Endothelial cell of umbilical vein (primary cell): Measurements from ENCODE around the gene GGA1. TPM values are rescaled to one million over a fixed set of nuclear protein-coding genes. Genes with fewer than 3 reads are reported as not detected.

Source experiments
- BruUV-seq: library from RNA; stranded (reverse); fragments of 400-500 nt; replicated peaks from 2 replicates; lab custom pipeline; 2021; lab: Mats Ljungman, UMichigan
- CTCF ChIA-PET: fragments of 300-600, 350-600 bp; sonication (Branson Sonifier 250); formaldehyde crosslinking; loops from one replicate; lab custom pipeline; 2021; ENCODE audit warnings: antibody characterized with exemption, inconsistent platforms; lab: Charles Lee
- POLR2A ChIA-PET: fragments of 300-600, 350-600 bp; sonication (Branson Sonifier 250); formaldehyde crosslinking; loops from one replicate; lab custom pipeline; 2021; ENCODE audit warnings: antibody characterized with exemption, inconsistent platforms; lab: Charles Lee
- DNase-seq: peaks from one replicate; pipeline ENCODE4 v3.0.0-alpha.2; 2011; ENCODE audit warnings: low read depth, low spot score
- FAIRE-seq: peaks from 2 replicates; lab custom pipeline; 2011; peaks lifted over from hg19 to GRCh38; lab: Jason Lieb, UNC
- H2AFZ ChIP-seq: 2 replicates; pipeline ENCODE4 v1.6.0; 2012; ENCODE audit warnings: low read depth, low read length, control low read depth, inconsistent platforms
- H3K27ac ChIP-seq: 2 replicates; pipeline ENCODE4 v1.5.1; 2011; ENCODE audit warnings: low read depth, mild to moderate bottlenecking, control low read depth, low read length, moderate library complexity; ENCODE audit not compliant: insufficient read depth
- H3K27me3 ChIP-seq, 2 experiments: 2 replicates each; pipeline versions ENCODE4 v1.6.0 to v1.6.1; 2011; ENCODE audit warnings: low read length in 2 of 2, mixed read lengths in 1 of 2; ENCODE audit not compliant: control insufficient read depth in 2 of 2, insufficient read depth in 2 of 2
- H3K36me3 ChIP-seq, 2 experiments: 2 replicates in 1 of 2; 3 replicates in 1 of 2; pipeline ENCODE4 v1.5.1; 2011; ENCODE audit warnings: low read length in 2 of 2, mild to moderate bottlenecking in 1 of 2, moderate library complexity in 1 of 2; ENCODE audit not compliant: control insufficient read depth in 2 of 2, insufficient read depth in 2 of 2; ENCODE audit errors: extremely low read depth in 1 of 2
- H3K4me1 ChIP-seq: 3 replicates; pipeline ENCODE4 v1.5.1; 2011; ENCODE audit warnings: mild to moderate bottlenecking, low read length; ENCODE audit not compliant: control insufficient read depth, insufficient read depth; ENCODE audit errors: extremely low read depth
- H3K4me2 ChIP-seq: 2 replicates; pipeline ENCODE4 v1.6.1; 2011; ENCODE audit warnings: low read length, control low read depth, mixed read lengths; ENCODE audit not compliant: insufficient read depth
- H3K4me3 ChIP-seq, 3 experiments: fragments of 200-600 bp in 1 of 3; sonication (generic), shearing (Covaris generic) in 1 of 3; replicated peaks in 1 of 3; 2 replicates each; pipeline ENCODE4 v1.5.1; 2011 to 2016; ENCODE audit warnings: control low read depth in 3 of 3, low read length in 3 of 3, mild to moderate bottlenecking in 2 of 3, inconsistent platforms in 1 of 3, low read depth in 1 of 3, moderate library complexity in 1 of 3; ENCODE audit not compliant: insufficient read depth in 1 of 3
- H3K79me2 ChIP-seq: 2 replicates; pipeline ENCODE4 v1.6.0; 2012; ENCODE audit warnings: low read length, inconsistent platforms; ENCODE audit not compliant: control insufficient read depth, insufficient read depth
- H3K9ac ChIP-seq: replicated peaks from 2 replicates; pipeline ENCODE3; 2011; ENCODE audit warnings: low read length, control low read depth; ENCODE audit not compliant: insufficient read depth; ENCODE audit errors: extremely low read depth
- H3K9me1 ChIP-seq: replicated peaks from 3 replicates; pipeline ENCODE4 v1.6.0; 2011; ENCODE audit warnings: mild to moderate bottlenecking, low read length; ENCODE audit not compliant: control insufficient read depth, insufficient read depth; ENCODE audit errors: extremely low read depth
- H3K9me3 ChIP-seq: replicated peaks from 2 replicates; pipeline ENCODE4 v1.5.1; 2012; ENCODE audit warnings: low read length, inconsistent platforms; ENCODE audit not compliant: control insufficient read depth, insufficient read depth
- H4K20me1 ChIP-seq: replicated peaks from 2 replicates; pipeline ENCODE3; 2011; ENCODE audit warnings: mild to moderate bottlenecking, low read length; ENCODE audit not compliant: control insufficient read depth, insufficient read depth; ENCODE audit errors: extremely low read depth
- EZH2 ChIP-seq: IDR thresholded peaks from 2 replicates; pipeline ENCODE4 v1.6.1; 2012; ENCODE audit warnings: borderline replicate concordance, low read depth, mild to moderate bottlenecking, moderate library complexity, low read length, inconsistent platforms; ENCODE audit not compliant: severe bottlenecking
- FOS ChIP-seq: IDR thresholded peaks from 2 replicates; pipeline ENCODE4 v1.6.1; 2011; ENCODE audit warnings: mild to moderate bottlenecking, low read length, moderate library complexity, borderline replicate concordance; ENCODE audit not compliant: insufficient read depth
- GATA2 ChIP-seq: IDR thresholded peaks from 2 replicates; pipeline ENCODE4 v1.7.0; 2011; ENCODE audit warnings: low read depth, mild to moderate bottlenecking, moderate library complexity, mixed read lengths, low read length; ENCODE audit not compliant: insufficient read length, insufficient read depth
- JUN ChIP-seq: IDR thresholded peaks from 2 replicates; pipeline ENCODE4 v1.6.1; 2011; ENCODE audit warnings: borderline replicate concordance, low read depth; ENCODE audit not compliant: insufficient read length, insufficient read depth
- MYC ChIP-seq: IDR thresholded peaks from one replicate; pipeline ENCODE4 v1.6.1; 2011; ENCODE audit warnings: mild to moderate bottlenecking, low read depth, low read length
- POLR2A ChIP-seq: IDR thresholded peaks from 2 replicates; pipeline ENCODE4 v1.6.1; 2012; ENCODE audit warnings: low read depth, mild to moderate bottlenecking, control low read depth, low read length
- POLR2AphosphoS5 ChIP-seq: IDR thresholded peaks from 2 replicates; pipeline ENCODE4 v1.6.1; 2012; ENCODE audit warnings: low read depth, mild to moderate bottlenecking, control low read depth, low read length, moderate library complexity; ENCODE audit not compliant: insufficient read depth
- dilution Hi-C: fragments of 300-500 bp; cut with MboI; formaldehyde crosslinking; loops from one replicate; pipeline ENCODE4 v1.15.0; 2019; ENCODE audit warnings: low sequenced_read_pairs; ENCODE audit not compliant: extremely low pct_ligation_motif_present
- intact Hi-C: fragments of 100-400 bp; cut with micrococcal nuclease; formaldehyde crosslinking; loops from one replicate; pipeline ENCODE4 v1.10.0; 2022
- polyA plus RNA-seq, 4 experiments: library from polyadenylated mRNA; depleted of rRNA in 3 of 4; stranded (reverse) in 3 of 4; unstranded in 1 of 4; fragments of >200 nt; gene quantifications; 2 replicates each; pipeline versions ENCODE4 v1.2.1 to v1.2.3, GENCODE V29; 2011 to 2012; ENCODE audit warnings: missing spikeins in 1 of 4
- total RNA-seq: library from RNA; stranded (reverse); gene quantifications from 2 replicates; pipeline ENCODE4 v1.2.3, GENCODE V29; 2021
- TF ChIP-seq, protein P1 (sequence below), 2 donors: IDR thresholded peaks; 1 replicate in 1 of 2; 2 replicates in 1 of 2; pipeline ENCODE4 v1.5.1; 2011; ENCODE audit warnings: low read length in 2 of 2, mild to moderate bottlenecking in 2 of 2, moderate library complexity in 2 of 2, control low read depth in 1 of 2, inconsistent platforms in 1 of 2, low read depth in 1 of 2; ENCODE audit not compliant: insufficient read depth in 1 of 2; ENCODE audit errors: extremely low read depth in 1 of 2
- TF ChIP-seq, protein P2 (sequence below): IDR thresholded peaks from 2 replicates; pipeline ENCODE4 v1.6.1; 2011; ENCODE audit not compliant: insufficient read depth, insufficient read length

The GGA1 gene
- total and polyA plus RNA-seq, 2 donors (not counting 3 experiments of a cell fraction or from before 2014, with no cell fraction given), result 54.1 to 67.5 TPM

DNA sequence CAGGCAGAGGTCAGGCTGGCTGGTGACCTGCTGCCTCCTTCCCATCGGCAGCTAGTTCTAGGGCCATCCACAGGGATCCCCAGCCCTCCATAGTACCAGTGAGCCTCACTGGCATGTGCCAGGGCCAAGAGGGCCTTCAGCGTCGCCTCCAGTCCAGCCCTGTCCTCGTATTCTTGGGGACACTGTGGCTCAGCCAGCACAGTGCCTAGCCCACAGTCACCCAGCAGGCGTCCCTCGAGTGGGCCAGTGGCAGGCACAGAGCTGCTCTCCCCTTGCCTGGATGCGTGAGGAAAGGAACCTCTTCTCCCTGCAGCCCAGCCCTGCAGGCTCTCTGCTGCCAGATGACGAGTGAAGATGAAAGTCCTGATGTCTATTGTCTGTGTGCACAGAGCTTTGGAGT lies 20.2 kb downstream of the GGA1 start:
- no peak overlapping the region for H2AFZ ChIP-seq
- POLR2A ChIA-PET, result interaction anchor here (0.6 kb wide), 1 partner anchor 26 kb away, joined by 3 read pairs; no protein-coding TSS in a partner anchor
- no peak overlapping the region for H3K9ac ChIP-seq
- no TSS peak for BruUV-seq
- no peak overlapping the region for H3K4me2 ChIP-seq
- peaks cover 16% of the 10 kb centered on the region for H3K4me1 ChIP-seq
- peaks cover 0 to 5% of the 10 kb centered on the region in 2 experiments for H3K36me3 ChIP-seq
- H3K79me2 ChIP-seq, result no peaks in the 10 kb centered on the region
- no peaks in the 10 kb centered on the region for H4K20me1 ChIP-seq
- no peak overlapping the region for H3K4me3 ChIP-seq
- H3K27me3 ChIP-seq, result no peaks in the 10 kb centered on the region
- H3K27ac ChIP-seq, result no peak overlapping the region
- DNase-seq (no peak), FAIRE-seq (no peak)
- intact Hi-C loops, result no loop called here
- CTCF ChIA-PET, result interaction anchor here (0.6 to 1.2 kb wide), 2 partner anchors 14 to 21 kb away, joined by 3 to 5 read pairs; no protein-coding TSS in a partner anchor
- TF ChIP-seq, protein P1, sequence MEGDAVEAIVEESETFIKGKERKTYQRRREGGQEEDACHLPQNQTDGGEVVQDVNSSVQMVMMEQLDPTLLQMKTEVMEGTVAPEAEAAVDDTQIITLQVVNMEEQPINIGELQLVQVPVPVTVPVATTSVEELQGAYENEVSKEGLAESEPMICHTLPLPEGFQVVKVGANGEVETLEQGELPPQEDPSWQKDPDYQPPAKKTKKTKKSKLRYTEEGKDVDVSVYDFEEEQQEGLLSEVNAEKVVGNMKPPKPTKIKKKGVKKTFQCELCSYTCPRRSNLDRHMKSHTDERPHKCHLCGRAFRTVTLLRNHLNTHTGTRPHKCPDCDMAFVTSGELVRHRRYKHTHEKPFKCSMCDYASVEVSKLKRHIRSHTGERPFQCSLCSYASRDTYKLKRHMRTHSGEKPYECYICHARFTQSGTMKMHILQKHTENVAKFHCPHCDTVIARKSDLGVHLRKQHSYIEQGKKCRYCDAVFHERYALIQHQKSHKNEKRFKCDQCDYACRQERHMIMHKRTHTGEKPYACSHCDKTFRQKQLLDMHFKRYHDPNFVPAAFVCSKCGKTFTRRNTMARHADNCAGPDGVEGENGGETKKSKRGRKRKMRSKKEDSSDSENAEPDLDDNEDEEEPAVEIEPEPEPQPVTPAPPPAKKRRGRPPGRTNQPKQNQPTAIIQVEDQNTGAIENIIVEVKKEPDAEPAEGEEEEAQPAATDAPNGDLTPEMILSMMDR (IDR thresholded peaks at IDR 0.05; ENCODE audit: extremely low read depth in 1 of 2, insufficient read depth in 1 of 2, low read depth in 1 of 2, low read length in 2 of 2), result no peak
- no peak for TF ChIP-seq EZH2
- no peak for TF ChIP-seq POLR2A
- no peak for TF ChIP-seq MYC
- TF ChIP-seq GATA2, result no peak
- TF ChIP-seq JUN, result no peak
- no peak for TF ChIP-seq POLR2AphosphoS5
- TF ChIP-seq FOS, result no peak
- TF ChIP-seq, protein P2, sequence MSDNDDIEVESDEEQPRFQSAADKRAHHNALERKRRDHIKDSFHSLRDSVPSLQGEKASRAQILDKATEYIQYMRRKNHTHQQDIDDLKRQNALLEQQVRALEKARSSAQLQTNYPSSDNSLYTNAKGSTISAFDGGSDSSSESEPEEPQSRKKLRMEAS, result no peak
- dilution Hi-C loops, result no loop called here
- no peaks in the 10 kb centered on the region for H3K9me3 ChIP-seq
- H3K9me1 ChIP-seq, result no peaks in the 10 kb centered on the region
